Measurements from ENCODE around the gene CACNA1S.
A peak's percentile ranks its signal among the peaks of the same experiment; 100 is the strongest.

CACNA1S gene

GRCh38 chr1:201139756-201140155 is 27.5 kb upstream of the CACNA1S start:
- DNase-seq, result no peak

GRCh38 chr1:201139306-201139705 is 27.1 kb upstream of the CACNA1S start:
- DNase-seq, result no peak

GRCh38 chr1:201138311-201138840 is 26.1 kb upstream of the CACNA1S start:
- no peak for DNase-seq

GRCh38 chr1:201137579-201138310 is 25.5 kb upstream of the CACNA1S start:
- no peak for DNase-seq

- DNase-seq, result no peak
Observed at GRCh38 chr1:201137024-201137392, 24.8 kb upstream of the CACNA1S start.

- DNase-seq, result no peak
Observed at GRCh38 chr1:201136355-201137023, 24.3 kb upstream of the CACNA1S start.

GRCh38 chr1:201134405-201134804 is 22.2 kb upstream of the CACNA1S start:
- DNase-seq, result no peak

GRCh38 chr1:201131398-201131797 is 19.2 kb upstream of the CACNA1S start:
- DNase-seq, result no peak

- DNase-seq, result no peak
Observed at GRCh38 chr1:201128962-201129361, 16.7 kb upstream of the CACNA1S start.

- DNase-seq, result no peak
Observed at GRCh38 chr1:201128476-201128875, 16.2 kb upstream of the CACNA1S start.

GRCh38 chr1:201127755-201128455 is 15.7 kb upstream of the CACNA1S start:
- DNase-seq, result no peak

- no peak for DNase-seq
Observed at GRCh38 chr1:201126832-201127754, 14.9 kb upstream of the CACNA1S start, which contains the start of gene ASCL5. Gene ASCL5, minus strand, starts transcription at chr1:201127184. Its CDS starts 11,812 bp downstream, at chr1:201115372.

GRCh38 chr1:201126463-201126831 is 14.2 kb upstream of the CACNA1S start:
- no peak for DNase-seq

- no peak for DNase-seq
Observed at GRCh38 chr1:201125800-201126199, 13.6 kb upstream of the CACNA1S start.

GRCh38 chr1:201125019-201125418 is 12.8 kb upstream of the CACNA1S start:
- DNase-seq, result no peak

- DNase-seq, result no peak
Observed at GRCh38 chr1:201123866-201124265, 11.6 kb upstream of the CACNA1S start.

GRCh38 chr1:201122321-201122957 is 10.2 kb upstream of the CACNA1S start:
- no peak for DNase-seq

- DNase-seq, result peak; percentile 59
Observed at GRCh38 chr1:201119206-201120197, 7.3 kb upstream of the CACNA1S start.

GRCh38 chr1:201116091-201116490 is 3.9 kb upstream of the CACNA1S start:
- DNase-seq, result no peak

- no peak for DNase-seq
Observed at GRCh38 chr1:201115390-201115937, 3.2 kb upstream of the CACNA1S start.
